H1 (cell line): ENCODE data around the gene CASQ1. TPM values are rescaled to one million over a fixed set of nuclear protein-coding genes. Genes with fewer than 3 reads are reported as not detected.

Experiments used
- CTCF ChIA-PET: fragments of 300-600 bp; sonication (Branson Sonifier 250); formaldehyde crosslinking; loops from one replicate; lab custom pipeline; 2021; ENCODE audit not compliant: partially characterized antibody; lab: Charles Lee
- POLR2A ChIA-PET: fragments of 300-600 bp; sonication (Branson Sonifier 250); formaldehyde crosslinking; loops from one replicate; lab custom pipeline; 2021; ENCODE audit warnings: inconsistent platforms; ENCODE audit not compliant: partially characterized antibody; lab: Charles Lee
- DNase-seq, 2 experiments: peaks; one replicate each; pipeline versions ENCODE4 v3.0.0 to v3.0.0-alpha.2; 2010 to 2022; ENCODE audit warnings: low spot score in 2 of 2, low read depth in 1 of 2, mixed read lengths in 1 of 2
- FAIRE-seq: peaks from 2 replicates; lab custom pipeline; 2011; peaks lifted over from hg19 to GRCh38; lab: Jason Lieb, UNC
- H2AFZ ChIP-seq: 2 replicates; pipeline ENCODE4 v1.8.1; 2012; ENCODE audit warnings: low read length, inconsistent platforms
- H2AK5ac ChIP-seq: 2 replicates; pipeline ENCODE4 v1.6.1; 2013; ENCODE audit warnings: low read depth, low read length
- H2BK120ac ChIP-seq: replicated peaks from 2 replicates; pipeline ENCODE3; 2013; ENCODE audit warnings: low read depth, low read length, inconsistent platforms
- H2BK12ac ChIP-seq: 2 replicates; pipeline ENCODE4 v1.6.1; 2013; ENCODE audit warnings: low read depth, low read length
- H2BK15ac ChIP-seq: 2 replicates; pipeline ENCODE4 v1.6.1; 2013; ENCODE audit warnings: low read length
- H2BK20ac ChIP-seq: 2 replicates; pipeline ENCODE4 v1.6.1; 2013; ENCODE audit warnings: low read length
- H2BK5ac ChIP-seq: 2 replicates; pipeline ENCODE4 v1.6.1; 2013; ENCODE audit warnings: low read depth, low read length
- H3K14ac ChIP-seq: 2 replicates; pipeline ENCODE4 v1.6.1; 2013; ENCODE audit warnings: inconsistent platforms; ENCODE audit not compliant: insufficient read length
- H3K18ac ChIP-seq: 2 replicates; pipeline ENCODE4 v1.6.1; 2013; ENCODE audit warnings: low read length; ENCODE audit errors: extremely low read depth
- H3K23ac ChIP-seq: 2 replicates; pipeline ENCODE4 v1.6.1; 2013; ENCODE audit warnings: inconsistent platforms; ENCODE audit not compliant: insufficient read length
- H3K23me2 ChIP-seq: 2 replicates; pipeline ENCODE4 v1.6.1; 2013; ENCODE audit warnings: low read depth, low read length
- H3K27ac ChIP-seq: 2 replicates; pipeline ENCODE4 v1.6.1; 2011; ENCODE audit warnings: low read depth, low read length, inconsistent platforms
- H3K27me3 ChIP-seq, 4 experiments: replicated peaks in 1 of 4; 1 replicate in 1 of 4; 2 replicates in 3 of 4; pipeline versions ENCODE4 v1.6.1 to v1.8.1; 2011 to 2013; ENCODE audit warnings: low read length in 3 of 4, mild to moderate bottlenecking in 3 of 4, inconsistent platforms in 2 of 4, mixed read lengths in 2 of 4, moderate library complexity in 1 of 4; ENCODE audit not compliant: control insufficient read depth in 3 of 4, insufficient read depth in 3 of 4; ENCODE audit errors: extremely low read depth in 1 of 4
- H3K36me3 ChIP-seq, 4 experiments: 2 replicates each; pipeline versions ENCODE4 v1.6.1 to v1.8.1; 2011 to 2013; ENCODE audit warnings: mild to moderate bottlenecking in 4 of 4, low read length in 3 of 4, moderate library complexity in 2 of 4, control low read depth in 1 of 4, inconsistent platforms in 1 of 4; ENCODE audit not compliant: insufficient read depth in 4 of 4, control insufficient read depth in 2 of 4
- H3K4ac ChIP-seq: replicated peaks from 2 replicates; pipeline ENCODE3; 2013; ENCODE audit warnings: low read length, low read depth, mixed read lengths, inconsistent platforms; ENCODE audit not compliant: insufficient read length
- H3K4me1 ChIP-seq, 4 experiments: replicated peaks in 1 of 4; 1 replicate in 1 of 4; 2 replicates in 3 of 4; pipeline versions ENCODE4 v1.6.1 to v1.8.1; 2011 to 2013; ENCODE audit warnings: low read length in 3 of 4, inconsistent platforms in 2 of 4, mixed read lengths in 1 of 4; ENCODE audit not compliant: insufficient read depth in 4 of 4, control insufficient read depth in 3 of 4
- H3K4me2 ChIP-seq, 2 experiments: 2 replicates each; pipeline versions ENCODE4 v1.6.1 to v1.8.1; 2011 to 2013; ENCODE audit warnings: low read depth in 2 of 2, low read length in 2 of 2, control low read depth in 1 of 2, inconsistent platforms in 1 of 2, mild to moderate bottlenecking in 1 of 2; ENCODE audit not compliant: insufficient read depth in 1 of 2
- H3K4me3 ChIP-seq, 4 experiments: fragments of 200-600, 300-600 bp in 1 of 4; sonication (generic), shearing (Covaris generic), sonication (Bioruptor Twin) in 1 of 4; 2 replicates each; pipeline versions ENCODE4 v1.5.1 to v1.8.1; 2011 to 2016; ENCODE audit warnings: low read length in 4 of 4, low read depth in 3 of 4, control low read depth in 2 of 4, inconsistent platforms in 2 of 4, mild to moderate bottlenecking in 2 of 4, mixed read lengths in 1 of 4, moderate library complexity in 1 of 4; ENCODE audit not compliant: insufficient read depth in 2 of 4; ENCODE audit errors: extremely low read depth in 1 of 4
- H3K56ac ChIP-seq: replicated peaks from 2 replicates; pipeline ENCODE3; 2013; ENCODE audit warnings: low read depth, mild to moderate bottlenecking, mixed read lengths, low read length, inconsistent platforms; ENCODE audit not compliant: insufficient read length
- H3K79me1 ChIP-seq: 2 replicates; pipeline ENCODE4 v1.6.1; 2013; ENCODE audit warnings: low read depth, low read length, control low read depth
- H3K79me2 ChIP-seq, 2 experiments: 2 replicates each; pipeline versions ENCODE4 v1.6.1 to v1.8.1; 2012 to 2013; ENCODE audit warnings: low read length in 2 of 2, mild to moderate bottlenecking in 2 of 2, inconsistent platforms in 1 of 2; ENCODE audit not compliant: insufficient read depth in 2 of 2, control insufficient read depth in 1 of 2
- H3K9ac ChIP-seq, 4 experiments: replicated peaks in 1 of 4; 1 replicate in 1 of 4; 2 replicates in 3 of 4; pipeline versions ENCODE4 v1.6.1 to v1.8.1; 2011 to 2013; ENCODE audit warnings: low read depth in 3 of 4, low read length in 3 of 4, control low read depth in 2 of 4, mild to moderate bottlenecking in 2 of 4, moderate library complexity in 2 of 4, inconsistent platforms in 1 of 4; ENCODE audit errors: extremely low read depth in 1 of 4
- H3K9me3 ChIP-seq, 2 experiments: 2 replicates each; pipeline versions ENCODE4 v1.6.1 to v1.8.1; 2012 to 2013; ENCODE audit warnings: mild to moderate bottlenecking in 2 of 2, moderate library complexity in 2 of 2, control low read depth in 1 of 2, inconsistent platforms in 1 of 2, low read depth in 1 of 2, low read length in 1 of 2, mixed read lengths in 1 of 2; ENCODE audit not compliant: insufficient read depth in 2 of 2
- H4K20me1 ChIP-seq, 2 experiments: replicated peaks in 1 of 2; 2 replicates each; pipeline versions ENCODE3 to v1.8.1; 2011 to 2013; ENCODE audit warnings: inconsistent platforms in 2 of 2, low read length in 2 of 2, mild to moderate bottlenecking in 1 of 2; ENCODE audit not compliant: insufficient read depth in 2 of 2, control insufficient read depth in 1 of 2
- H4K5ac ChIP-seq: 2 replicates; pipeline ENCODE4 v1.6.1; 2013; ENCODE audit warnings: low read length, low read depth, mixed read lengths, inconsistent platforms; ENCODE audit not compliant: insufficient read length
- H4K8ac ChIP-seq: 2 replicates; pipeline ENCODE4 v1.8.0; 2013; ENCODE audit warnings: mild to moderate bottlenecking, moderate library complexity, low read length, inconsistent platforms; ENCODE audit not compliant: insufficient read depth; ENCODE audit errors: extremely low read depth
- H4K91ac ChIP-seq: replicated peaks from 2 replicates; pipeline ENCODE3; 2013; ENCODE audit warnings: low read length, mixed read lengths, inconsistent platforms; ENCODE audit not compliant: insufficient read length
- BCL11A ChIP-seq, 2 experiments: IDR thresholded peaks; one replicate each; pipeline ENCODE4 v1.6.1; 2011; ENCODE audit warnings: low read depth in 2 of 2, low read length in 2 of 2, mild to moderate bottlenecking in 2 of 2
- CHD2 ChIP-seq: IDR thresholded peaks from 2 replicates; pipeline ENCODE4 v1.6.1; 2012; ENCODE audit warnings: low read length, improper control_type of control experiment
- E2F6 ChIP-seq: IDR thresholded peaks from 2 replicates; pipeline ENCODE4 v1.6.1; 2012; ENCODE audit warnings: inconsistent platforms
- EZH2 ChIP-seq: fragments of 200-600 bp; sonication (generic); IDR thresholded peaks from 2 replicates; pipeline ENCODE4 v1.7.1; 2012; ENCODE audit warnings: low read depth, mild to moderate bottlenecking, moderate library complexity, low read length, inconsistent platforms; ENCODE audit not compliant: severe bottlenecking
- FOSL1 ChIP-seq: IDR thresholded peaks from 2 replicates; pipeline ENCODE4 v1.6.1; 2011; ENCODE audit warnings: mild to moderate bottlenecking, low read depth, low read length, moderate library complexity; ENCODE audit not compliant: insufficient read depth
- GABPA ChIP-seq: IDR thresholded peaks from 2 replicates; pipeline ENCODE4 v1.6.1; 2011; ENCODE audit warnings: mild to moderate bottlenecking, low read length, moderate library complexity, borderline replicate concordance; ENCODE audit not compliant: insufficient read depth
- KDM4A ChIP-seq: IDR thresholded peaks from one replicate; pipeline ENCODE4 v1.7.1; 2012; ENCODE audit warnings: low read depth, mild to moderate bottlenecking, moderate library complexity, low read length, inconsistent platforms; ENCODE audit not compliant: severe bottlenecking
- POU5F1 ChIP-seq: IDR thresholded peaks from 2 replicates; pipeline ENCODE4 v1.6.1; 2011; ENCODE audit warnings: low read depth, mild to moderate bottlenecking, low read length, moderate library complexity
- SUZ12 ChIP-seq: fragments of 200-600 bp; sonication (generic); IDR thresholded peaks from 2 replicates; pipeline ENCODE4 v1.6.1; 2012; ENCODE audit warnings: mild to moderate bottlenecking, inconsistent platforms, low read length, moderate library complexity, mixed read lengths
- TAF1 ChIP-seq: IDR thresholded peaks from 2 replicates; pipeline ENCODE4 v1.6.1; 2011; ENCODE audit warnings: mild to moderate bottlenecking, low read depth, low read length
- TEAD4 ChIP-seq: IDR thresholded peaks from 2 replicates; pipeline ENCODE4 v1.6.1; 2012; ENCODE audit warnings: low read depth, low read length, inconsistent platforms, mixed read lengths
- USF2 ChIP-seq: IDR thresholded peaks from 2 replicates; pipeline ENCODE4 v1.6.1; 2011; ENCODE audit warnings: low read length, improper control_type of control experiment
- WGBS, 2 experiments: shearing (Covaris generic) in 1 of 2; methylation state at CpG; one replicate each; pipeline versions ENCODE4 v1.1.6 to v1.1.7; 2013 to 2015; ENCODE audit warnings: low lambda C conversion rate in 2 of 2, mixed read lengths in 2 of 2, inconsistent platforms in 1 of 2, low coverage in 1 of 2, missing lambda C conversion rate in 1 of 2; ENCODE audit not compliant: insufficient replicate concordance in 2 of 2, insufficient coverage in 1 of 2, insufficient read length in 1 of 2; ENCODE audit errors: extremely low coverage in 1 of 2, missing lambda C conversion rate in 1 of 2; 5-methylcytosine and 5-hydroxymethylcytosine counted together
- polyA plus RNA-seq, 7 experiments: library from polyadenylated mRNA; depleted of rRNA in 3 of 7; stranded (reverse) in 5 of 7; unstranded in 2 of 7; fragments of >200 nt in 5 of 7; fragments of 200-250 nt in 2 of 7; gene quantifications; 1 replicate in 5 of 7; 2 replicates in 1 of 7; 4 replicates in 1 of 7; pipeline versions ENCODE4 v1.2.1 to v1.2.3, GENCODE V29; 2011 to 2013; ENCODE audit warnings: missing spikeins in 2 of 7, mixed read lengths in 2 of 7
- total RNA-seq: library from RNA; stranded (reverse); fragmentation: NEBNext Ultra II Directional; extraction: Animal tissue kit (Norgen Biotek cat#: 25700); gene quantifications from 2 replicates; pipeline ENCODE4 v1.2.1, GENCODE V29; 2021

CASQ1 gene
- total and polyA plus RNA-seq, 2 of the 8 experiments (the other 6 are each of a cell fraction or from before 2014, with no cell fraction given) = 0.80 to 1.3 TPM

- H3K14ac ChIP-seq = no peak overlapping the region
- no peak overlapping the region for H2BK120ac ChIP-seq
- 0 out of 2 replicates have a peak overlapping the region, but pooled peaks have one; percentile 0 for H2BK15ac ChIP-seq
- no peak overlapping the region for H4K8ac ChIP-seq
- peaks cover 0 to 7% (median 3%) of the 10 kb centered on the region in 4 experiments; a peak in 5 of 7 replicates for H3K4me1 ChIP-seq
- H3K36me3 ChIP-seq = no peaks in the 10 kb centered on the region
- H3K79me1 ChIP-seq = no peaks in the 10 kb centered on the region
- no peak overlapping the region for H2AFZ ChIP-seq
- H3K79me2 ChIP-seq = no peaks in the 10 kb centered on the region
- H3K27me3 ChIP-seq = no peaks in the 10 kb centered on the region; a peak in 2 of 7 replicates
- DNase-seq (no peak), FAIRE-seq (no peak)
- H3K23ac ChIP-seq = no peak overlapping the region
- POLR2A ChIA-PET = interaction anchor here (1.2 to 2.4 kb wide), 5 partner anchors 46 to 89 kb away, joined by 3 to 11 read pairs (median 5); no protein-coding TSS in a partner anchor
- CTCF ChIA-PET = interaction anchor here (0.7 to 18.4 kb wide), 31 partner anchors 10 to 978 kb away, joined by 3 to 257 read pairs (median 7); partner anchors contain the start of genes ATP1A4, CASQ1, DCAF8 and KCNJ9
- no peaks in the 10 kb centered on the region for H3K9me3 ChIP-seq
- 91% methylated on average over 2 of the region's 2 CpGs; no CpG with 5 or more reads in 1 of the 2 experiments for WGBS, 2 experiments
- H3K18ac ChIP-seq = no peak overlapping the region
- no peak overlapping the region for H3K4ac ChIP-seq
- peak overlapping the region; percentile 0; the same call in 1 of the 2 replicates for H2BK20ac ChIP-seq
- no peak overlapping the region for H3K56ac ChIP-seq
- peak overlapping the region; percentile 29; the same call in 1 of the 2 replicates for H2BK12ac ChIP-seq
- no peak overlapping the region for H3K9ac ChIP-seq
- H4K20me1 ChIP-seq = no peaks in the 10 kb centered on the region
- H4K91ac ChIP-seq = no peak overlapping the region
- H3K4me2 ChIP-seq = no peak overlapping the region
- H3K4me3 ChIP-seq = no peak overlapping the region
- H2AK5ac ChIP-seq = 0 out of 2 replicates have a peak overlapping the region, but pooled peaks have one; percentile 77
- peak overlapping the region; percentile 22; the same call in 1 of the 2 replicates for H2BK5ac ChIP-seq
- H3K23me2 ChIP-seq = no peaks in the 10 kb centered on the region
- no peak overlapping the region for H3K27ac ChIP-seq
- H4K5ac ChIP-seq = no peak overlapping the region
- TF ChIP-seq SUZ12 (no peak), TEAD4 (no peak), KDM4A (no peak), FOSL1 (no peak), EZH2 (no peak), GABPA (no peak), TAF1 (no peak), CHD2 (no peak), USF2 (no peak), E2F6 (no peak), BCL11A (IDR thresholded peaks at IDR 0.05; ENCODE audit: low read depth in 2 of 2, low read length in 2 of 2) (no peak), POU5F1 (no peak)
These were observed 27.4 kb upstream of the CASQ1 start for GRCh38 chr1:160162931-160163330.
